T-helper 2 cell treated with Interferon-gamma antibody and Interleukin-4, amounts not matched to agents 5 μg/mL and 100 μg/mL, for 36 hours (primary cell): ENCODE data around the gene RAPGEF1.
A peak's percentile ranks its signal among the peaks of the same experiment; 100 is the strongest.

Experiments
- DNase-seq: peaks from one replicate; pipeline ENCODE4 v3.0.0; 2021; ENCODE audit warnings: low spot score
- H3K27ac Mint-ChIP-seq: one replicate; pipeline ENCODE4 v1.8.0; 2021; ENCODE audit warnings: mild to moderate bottlenecking, mixed read lengths
- H3K27me3 Mint-ChIP-seq: one replicate; pipeline ENCODE4 v1.8.0; 2021; ENCODE audit warnings: low read depth, mixed read lengths
- H3K36me3 Mint-ChIP-seq: one replicate; pipeline ENCODE4 v1.8.0; 2021; ENCODE audit warnings: low read depth, mixed read lengths
- H3K4me1 Mint-ChIP-seq: one replicate; pipeline ENCODE4 v1.8.0; 2021; ENCODE audit warnings: low read depth, mixed read lengths
- H3K4me3 Mint-ChIP-seq: one replicate; pipeline ENCODE4 v1.8.0; 2022; ENCODE audit warnings: mild to moderate bottlenecking, moderate library complexity, mixed read lengths
- H3K9me3 Mint-ChIP-seq: one replicate; pipeline ENCODE4 v1.8.0; 2021; ENCODE audit warnings: mixed read lengths

The RAPGEF1 gene

DNA sequence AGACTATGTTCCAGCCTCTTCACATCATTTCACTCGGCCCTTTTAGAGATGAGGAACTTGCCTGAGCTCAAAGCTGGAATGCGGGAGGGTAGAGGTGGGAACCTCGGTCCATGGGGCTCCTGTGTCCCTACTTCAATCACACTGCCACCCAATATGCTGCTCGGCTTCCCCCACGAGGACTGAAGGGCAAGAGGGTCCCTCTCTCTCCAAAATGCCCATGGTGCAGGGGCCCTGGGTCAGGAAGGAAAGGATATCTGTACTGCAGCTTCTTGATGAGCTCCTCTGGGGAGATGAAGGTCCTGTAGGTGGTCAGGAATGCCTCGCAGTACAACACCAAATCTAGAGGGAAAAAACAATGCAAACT, 148.0 kb downstream of the RAPGEF1 start:
- Mint-ChIP-seq H3K4me3 (no peak overlapping the region), H3K27ac (peak overlapping the region; percentile 70), H3K27me3 (no peaks in the 10 kb centered on the region), H3K36me3 (peaks cover 37% of the 10 kb centered on the region), H3K4me1 (peaks cover 15% of the 10 kb centered on the region), H3K9me3 (no peaks in the 10 kb centered on the region)
- DNase-seq, result no peak

DNA sequence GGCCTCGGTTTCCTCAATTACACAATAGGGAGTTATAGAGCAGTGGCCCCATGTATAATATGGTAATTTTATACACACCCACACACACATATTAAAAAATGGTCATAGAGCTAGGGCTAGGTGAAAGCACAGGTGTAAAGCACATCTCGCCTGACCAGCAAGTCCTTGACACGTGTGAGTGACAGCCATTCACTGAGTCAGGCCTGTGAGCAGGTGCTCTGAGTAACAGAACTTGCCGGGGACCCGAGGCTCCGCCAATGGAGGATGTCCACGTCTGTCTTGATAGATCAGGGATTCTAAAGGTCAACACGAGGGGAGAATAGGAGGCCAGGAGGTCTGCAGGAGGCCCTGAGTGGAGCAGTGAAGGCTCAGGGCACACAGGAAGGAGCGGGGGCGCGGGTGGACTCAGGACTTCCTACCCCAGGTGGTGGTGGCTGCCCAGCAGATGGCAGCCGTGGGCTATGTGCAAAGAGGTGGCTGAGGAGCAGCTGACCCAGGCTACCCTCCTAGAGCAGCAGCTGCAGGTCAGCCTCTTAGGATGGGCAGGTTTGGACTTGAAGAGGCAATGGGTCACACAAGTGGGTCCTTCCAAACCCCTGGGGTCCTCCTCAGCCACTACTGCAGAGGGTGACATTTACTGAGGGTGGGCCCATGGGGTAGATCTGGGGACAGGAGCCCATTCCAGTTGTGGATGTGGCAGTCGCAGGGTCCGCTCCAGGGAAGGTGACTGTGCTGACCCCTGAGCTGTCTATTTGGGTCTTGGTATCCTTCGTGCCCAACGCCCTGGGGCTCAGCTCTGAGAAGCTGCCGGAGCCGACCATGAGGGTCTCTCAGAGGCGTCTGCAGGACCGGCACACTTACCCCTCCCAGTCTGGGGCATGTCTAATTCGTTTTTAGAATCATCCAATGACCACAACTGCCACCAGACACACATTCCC, 148.7 kb downstream of the RAPGEF1 start:
- H3K4me3 Mint-ChIP-seq, result peak overlapping the region; percentile 22
- H3K27me3 Mint-ChIP-seq, result no peaks in the 10 kb centered on the region
- no peaks in the 10 kb centered on the region for H3K9me3 Mint-ChIP-seq
- peak; percentile 76 for DNase-seq
- peaks cover 15% of the 10 kb centered on the region for H3K4me1 Mint-ChIP-seq
- H3K27ac Mint-ChIP-seq, result peak overlapping the region; percentile 51
- peaks cover 37% of the 10 kb centered on the region for H3K36me3 Mint-ChIP-seq

DNA sequence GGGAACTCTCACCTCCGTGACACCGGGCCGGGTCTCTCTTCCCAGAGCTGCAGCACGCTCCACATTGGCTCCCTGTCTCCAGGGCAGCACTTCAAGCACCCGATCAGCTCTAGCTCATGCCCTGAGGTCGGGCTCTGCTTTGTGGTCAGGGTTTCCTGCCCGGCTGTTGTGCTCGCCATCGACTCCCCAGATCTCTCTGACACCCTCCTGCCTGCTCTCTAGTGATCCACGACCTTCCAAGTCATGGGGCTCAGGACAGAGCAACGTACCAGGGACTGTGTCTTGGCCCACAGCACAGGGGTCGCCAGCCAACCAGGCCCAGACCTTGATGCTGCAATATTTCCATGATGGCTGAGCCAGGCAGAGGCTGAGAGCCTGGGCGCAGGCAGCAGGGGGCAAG, 149.4 kb downstream of the RAPGEF1 start:
- peak overlapping the region; percentile 22 for H3K4me3 Mint-ChIP-seq
- H3K4me1 Mint-ChIP-seq, result peaks cover 22% of the 10 kb centered on the region
- DNase-seq, result no peak
- H3K36me3 Mint-ChIP-seq, result peaks cover 29% of the 10 kb centered on the region
- H3K9me3 Mint-ChIP-seq, result no peaks in the 10 kb centered on the region
- H3K27ac Mint-ChIP-seq, result peak overlapping the region; percentile 51
- H3K27me3 Mint-ChIP-seq, result no peaks in the 10 kb centered on the region

DNA sequence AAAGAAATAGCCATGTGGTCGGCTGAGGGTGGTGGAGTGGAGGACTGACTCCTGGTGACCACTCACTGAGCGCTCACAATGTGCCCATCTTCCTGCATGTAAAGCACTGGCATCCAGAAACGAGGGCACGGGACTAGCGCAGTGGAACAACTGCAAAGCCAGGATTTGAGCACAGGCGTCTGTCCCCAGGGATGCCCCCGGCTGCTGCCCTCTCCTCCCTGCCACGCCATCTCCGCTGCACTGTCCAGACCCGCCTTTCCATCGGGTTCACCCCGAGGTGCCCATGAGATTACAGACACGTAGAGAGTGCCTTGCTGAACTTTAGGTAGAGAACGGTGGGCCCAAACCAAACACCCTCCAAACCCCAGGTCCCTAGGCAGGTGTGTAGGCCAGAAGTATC, 149.9 kb downstream of the RAPGEF1 start:
- Mint-ChIP-seq H3K4me3 (no peak overlapping the region), H3K27ac (peak overlapping the region; percentile 51), H3K4me1 (peaks cover 27% of the 10 kb centered on the region), H3K27me3 (no peaks in the 10 kb centered on the region), H3K9me3 (no peaks in the 10 kb centered on the region), H3K36me3 (peaks cover 31% of the 10 kb centered on the region)
- no peak for DNase-seq

DNA sequence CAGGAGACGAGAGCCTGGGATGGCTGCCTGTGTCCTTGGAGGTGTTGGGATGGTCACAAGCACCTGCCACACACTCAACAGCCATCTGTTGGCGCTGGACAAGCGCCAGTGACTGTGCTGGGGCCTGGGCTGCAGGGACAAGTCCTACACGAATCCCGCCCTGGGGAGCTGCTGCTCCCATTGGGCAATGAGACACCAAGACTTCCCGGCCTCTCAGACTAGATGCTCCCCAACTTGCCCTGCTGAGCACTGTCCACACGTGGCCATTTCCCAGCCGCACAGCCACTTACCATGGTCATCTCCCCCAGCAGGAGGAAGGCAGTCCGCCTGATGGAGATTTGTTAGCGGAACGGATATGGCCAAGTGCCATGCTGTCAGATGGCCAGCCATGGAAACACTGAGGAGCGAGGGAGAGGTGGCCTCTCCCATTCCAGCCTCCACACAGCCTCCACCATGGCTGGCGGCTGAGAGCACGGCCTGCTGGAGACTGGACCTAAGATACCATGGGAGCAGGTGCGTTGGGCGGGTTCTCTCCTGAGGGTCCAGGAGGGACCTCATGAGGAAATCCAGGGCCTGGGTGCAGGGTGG, 150.7 kb downstream of the RAPGEF1 start:
- Mint-ChIP-seq H3K4me1 (peaks cover 30% of the 10 kb centered on the region), H3K27ac (no peak overlapping the region), H3K4me3 (no peak overlapping the region), H3K27me3 (no peaks in the 10 kb centered on the region), H3K36me3 (peaks cover 38% of the 10 kb centered on the region), H3K9me3 (no peaks in the 10 kb centered on the region)
- no peak for DNase-seq

DNA sequence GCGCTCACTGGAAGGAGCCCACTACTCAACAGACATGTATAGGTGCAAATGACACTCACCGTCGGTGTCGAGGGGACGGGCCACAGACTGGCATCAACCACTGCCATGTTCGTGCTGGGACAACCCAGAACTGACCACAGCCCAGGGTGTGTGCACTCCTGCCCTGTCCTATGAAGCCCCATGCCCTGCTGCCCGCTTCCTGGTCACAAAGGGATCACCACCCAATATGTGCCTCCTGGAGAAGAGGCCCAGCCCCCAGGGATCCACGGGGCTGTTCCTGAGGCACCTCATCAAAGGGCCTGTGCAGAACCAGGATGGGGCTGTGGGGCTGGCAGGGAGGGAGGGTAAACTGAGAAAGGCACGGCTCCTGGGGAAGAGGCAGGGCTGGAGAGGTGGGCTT, 151.5 kb downstream of the RAPGEF1 start:
- peaks cover 41% of the 10 kb centered on the region for H3K36me3 Mint-ChIP-seq
- H3K27ac Mint-ChIP-seq, result no peak overlapping the region
- no peak for DNase-seq
- no peaks in the 10 kb centered on the region for H3K9me3 Mint-ChIP-seq
- no peaks in the 10 kb centered on the region for H3K27me3 Mint-ChIP-seq
- H3K4me1 Mint-ChIP-seq, result peaks cover 30% of the 10 kb centered on the region
- no peak overlapping the region for H3K4me3 Mint-ChIP-seq

DNA sequence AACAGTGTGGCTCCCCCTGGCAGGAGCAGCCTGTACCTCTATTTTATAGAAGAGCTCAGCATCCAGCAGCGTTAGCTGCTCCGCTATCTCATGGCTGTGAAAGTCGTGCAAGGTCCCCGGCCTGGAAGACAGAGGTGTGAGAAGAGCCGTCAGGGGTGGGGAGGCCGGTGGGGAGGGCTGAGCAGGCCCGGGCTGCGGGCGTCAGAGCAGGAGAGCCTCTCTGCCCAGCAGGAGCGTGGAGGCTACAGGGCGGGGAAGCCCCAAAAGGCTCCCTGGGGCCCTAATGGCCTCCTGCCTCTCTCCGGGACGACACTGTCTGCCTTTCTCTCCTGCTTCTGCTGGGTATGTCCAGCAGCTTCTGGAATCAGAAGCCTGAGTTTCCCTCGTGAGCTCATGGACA, 152.0 kb downstream of the RAPGEF1 start:
- no peak for DNase-seq
- Mint-ChIP-seq H3K9me3 (no peaks in the 10 kb centered on the region), H3K27ac (no peak overlapping the region), H3K4me1 (peaks cover 30% of the 10 kb centered on the region), H3K36me3 (peaks cover 44% of the 10 kb centered on the region), H3K4me3 (no peak overlapping the region), H3K27me3 (no peaks in the 10 kb centered on the region)

DNA sequence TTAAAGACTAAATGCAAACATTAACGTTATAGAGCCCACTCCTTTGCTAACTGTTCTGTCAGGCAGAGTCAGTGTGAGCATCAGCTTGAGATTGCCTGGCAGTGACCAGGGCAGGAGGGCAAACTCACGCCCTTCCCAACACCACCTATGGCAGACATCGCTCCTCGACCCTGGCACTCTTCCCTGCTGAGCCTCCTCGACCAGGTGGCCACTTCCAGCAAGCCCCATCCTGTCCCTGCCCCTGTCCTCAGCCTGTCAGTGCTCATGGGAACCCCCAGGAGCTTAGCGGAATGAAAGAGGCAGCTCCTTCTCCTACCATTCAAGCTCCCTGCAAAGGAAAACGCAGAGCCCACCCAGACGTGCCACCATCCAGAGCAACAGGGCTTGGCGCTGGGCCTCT, 152.5 kb downstream of the RAPGEF1 start:
- H3K4me3 Mint-ChIP-seq, result no peak overlapping the region
- peaks cover 44% of the 10 kb centered on the region for H3K36me3 Mint-ChIP-seq
- no peaks in the 10 kb centered on the region for H3K27me3 Mint-ChIP-seq
- H3K4me1 Mint-ChIP-seq, result peaks cover 30% of the 10 kb centered on the region
- H3K27ac Mint-ChIP-seq, result peak overlapping the region; percentile 34
- no peaks in the 10 kb centered on the region for H3K9me3 Mint-ChIP-seq
- no peak for DNase-seq

DNA sequence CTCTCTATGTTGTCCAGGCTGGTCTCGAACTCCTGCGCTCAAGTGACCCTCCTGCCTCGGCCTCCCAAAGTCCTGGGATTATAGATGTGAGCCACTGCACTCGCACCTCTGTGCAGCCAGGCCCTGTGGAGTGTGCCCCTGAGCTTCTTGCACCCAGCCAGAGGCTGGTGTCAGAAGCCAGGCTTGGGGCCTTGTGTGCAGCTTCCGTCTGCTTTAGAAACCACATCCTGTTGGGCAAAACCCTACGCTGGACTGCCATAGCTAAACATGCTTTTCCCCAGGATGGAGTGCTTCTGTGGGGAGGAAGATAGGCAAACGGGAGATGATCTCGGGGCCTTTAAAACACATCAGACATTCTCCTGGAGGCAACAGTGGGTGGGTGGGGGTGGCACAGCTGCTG, 154.5 kb downstream of the RAPGEF1 start:
- Mint-ChIP-seq H3K27me3 (no peaks in the 10 kb centered on the region), H3K36me3 (peaks cover 44% of the 10 kb centered on the region), H3K4me1 (peaks cover 20% of the 10 kb centered on the region), H3K27ac (peak overlapping the region; percentile 88), H3K9me3 (no peaks in the 10 kb centered on the region), H3K4me3 (peak overlapping the region; percentile 75)
- peak; percentile 53 for DNase-seq

DNA sequence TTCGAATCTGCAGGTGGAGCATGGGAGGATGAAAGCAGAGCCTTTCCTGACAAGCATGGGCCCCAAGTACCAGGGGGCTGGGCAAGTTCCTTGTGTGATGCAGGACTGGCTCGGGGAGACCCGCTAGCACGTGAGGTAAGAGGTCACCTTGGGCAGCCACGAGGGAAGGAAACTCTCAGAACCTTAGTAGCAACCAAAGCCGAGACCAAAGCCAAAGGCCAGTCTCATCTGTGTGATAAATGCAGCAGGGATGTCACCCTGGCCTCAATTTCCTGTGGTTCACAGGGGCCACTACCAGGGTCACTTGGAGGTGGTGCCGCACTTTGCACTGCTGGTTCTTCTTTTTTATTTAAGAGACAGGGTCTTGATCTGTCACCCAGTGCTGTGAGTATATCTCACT, 155.0 kb downstream of the RAPGEF1 start:
- H3K27me3 Mint-ChIP-seq, result no peaks in the 10 kb centered on the region
- H3K36me3 Mint-ChIP-seq, result peaks cover 45% of the 10 kb centered on the region
- H3K27ac Mint-ChIP-seq, result peak overlapping the region; percentile 88
- H3K4me1 Mint-ChIP-seq, result peaks cover 18% of the 10 kb centered on the region
- H3K4me3 Mint-ChIP-seq, result peak overlapping the region; percentile 75
- H3K9me3 Mint-ChIP-seq, result no peaks in the 10 kb centered on the region
- no peak for DNase-seq

DNA sequence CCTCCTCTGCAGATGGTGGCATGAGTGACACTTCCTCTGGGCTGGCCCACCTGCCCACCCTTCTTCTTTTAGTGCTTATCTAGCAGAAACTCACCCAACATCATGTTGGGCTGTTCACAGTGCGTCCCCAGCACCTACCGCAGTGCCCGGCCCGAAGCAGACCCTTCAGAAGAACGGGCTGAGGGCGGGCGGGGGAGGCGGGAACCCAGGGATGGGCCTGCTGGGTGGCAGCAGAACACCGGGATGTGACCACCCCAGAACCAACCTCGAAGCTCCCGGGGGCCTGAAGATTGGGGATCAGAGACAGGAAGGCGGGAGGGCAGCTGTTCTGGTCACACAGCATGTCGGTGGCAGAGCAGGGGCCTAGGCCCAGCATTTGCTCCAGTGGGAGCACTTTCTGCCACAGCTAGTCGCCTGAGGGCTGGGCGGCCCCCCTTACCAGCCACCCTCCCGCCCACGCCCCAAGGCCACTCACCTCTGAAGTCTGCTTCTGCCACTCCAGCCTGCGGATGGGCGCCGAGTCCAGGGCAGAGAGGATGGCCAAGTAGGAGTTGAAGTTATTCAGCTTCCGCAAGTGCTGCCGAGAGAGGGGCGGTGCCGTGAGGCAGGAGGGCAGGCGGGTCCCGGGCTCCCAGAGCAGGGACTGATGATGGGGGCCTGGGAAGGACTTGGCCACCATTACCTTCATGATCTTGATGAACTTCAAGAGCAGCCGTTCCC, 155.9 kb downstream of the RAPGEF1 start:
- Mint-ChIP-seq H3K4me1 (peaks cover 24% of the 10 kb centered on the region), H3K36me3 (peaks cover 47% of the 10 kb centered on the region), H3K27ac (no peak overlapping the region), H3K9me3 (no peaks in the 10 kb centered on the region), H3K4me3 (no peak overlapping the region), H3K27me3 (no peaks in the 10 kb centered on the region)
- DNase-seq, result no peak

DNA sequence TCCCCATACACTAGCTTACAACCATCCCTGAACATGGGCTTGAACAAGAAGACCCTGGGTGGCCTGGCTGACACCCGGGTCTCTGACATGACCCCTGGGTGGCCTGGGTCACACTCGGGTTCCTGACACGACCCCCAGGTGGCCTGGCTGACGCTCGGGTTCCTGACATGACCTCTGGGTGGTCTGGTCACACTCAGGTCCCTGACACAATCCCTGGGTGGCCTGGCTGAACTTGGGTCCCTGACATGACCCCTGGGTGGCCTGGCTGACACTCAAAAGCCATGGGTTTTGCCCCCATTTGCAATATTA, 156.6 kb downstream of the RAPGEF1 start:
- H3K9me3 Mint-ChIP-seq, result no peaks in the 10 kb centered on the region
- H3K27ac Mint-ChIP-seq, result peak overlapping the region; percentile 31
- H3K4me3 Mint-ChIP-seq, result no peak overlapping the region
- H3K36me3 Mint-ChIP-seq, result peaks cover 49% of the 10 kb centered on the region
- no peaks in the 10 kb centered on the region for H3K27me3 Mint-ChIP-seq
- H3K4me1 Mint-ChIP-seq, result peaks cover 30% of the 10 kb centered on the region
- DNase-seq, result no peak

DNA sequence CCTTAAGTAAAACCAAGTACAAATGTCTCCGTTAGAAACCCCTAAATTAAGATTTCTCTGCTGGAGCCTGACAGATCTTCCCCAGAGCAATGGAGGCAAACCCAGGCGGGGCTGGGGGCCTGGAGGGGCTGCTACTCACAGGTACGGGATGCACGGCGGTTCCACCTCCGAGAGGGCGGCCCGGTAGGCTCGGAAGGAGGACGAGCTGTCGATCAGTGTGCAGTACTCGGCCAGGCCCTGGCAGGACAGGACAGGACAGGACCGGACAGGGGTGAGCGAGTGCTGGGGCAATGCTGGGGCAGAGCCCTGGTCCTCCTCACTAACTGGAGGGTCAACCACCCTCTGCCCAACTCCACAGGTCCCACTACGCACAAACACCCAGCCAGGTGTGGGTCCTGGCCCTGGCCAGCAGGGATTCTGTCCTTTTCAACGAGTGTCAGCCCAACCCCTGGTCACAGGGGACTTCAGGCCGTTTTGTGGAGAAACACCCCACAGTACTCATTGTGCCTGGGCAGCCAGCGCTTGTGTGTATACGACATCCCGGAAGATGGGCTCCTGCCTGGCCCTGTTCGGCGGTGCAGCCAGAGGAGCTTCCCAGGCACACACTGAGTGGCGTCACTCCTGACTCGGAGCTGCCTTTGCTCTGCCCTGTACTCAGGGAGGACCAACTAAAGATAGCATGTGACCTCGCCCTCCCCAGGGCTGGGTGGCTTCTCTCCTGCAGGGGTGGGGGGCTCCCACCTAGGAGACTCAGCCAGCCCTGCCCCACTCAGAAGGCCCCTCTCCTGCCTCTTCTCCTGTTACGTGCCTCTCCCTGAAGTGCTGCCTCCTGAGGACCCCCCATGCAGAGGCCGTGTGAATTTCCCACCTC, 157.2 kb downstream of the RAPGEF1 start:
- H3K4me1 Mint-ChIP-seq, result peaks cover 35% of the 10 kb centered on the region
- peaks cover 53% of the 10 kb centered on the region for H3K36me3 Mint-ChIP-seq
- no peak for DNase-seq
- no peaks in the 10 kb centered on the region for H3K9me3 Mint-ChIP-seq
- no peak overlapping the region for H3K4me3 Mint-ChIP-seq
- peak overlapping the region; percentile 31 for H3K27ac Mint-ChIP-seq
- H3K27me3 Mint-ChIP-seq, result no peaks in the 10 kb centered on the region
